Stimulated activated effector memory CD8-positive, alpha-beta T cell treated with anti-CD3 and anti-CD28 coated beads, Interleukin-12 subunit alpha, Interleukin-12 subunit beta, amount 100 ng/mL, for 72 hours (primary cell): ENCODE measurements around the gene AMPD3.

Source experiments
- ATAC-seq: fragments of 150-1000 bp; cut with Tn5 transposase; 2 replicates; pipeline ENCODE4 v1.10.0; 2021
- DNase-seq, 2 donors: peaks; one replicate each; pipeline ENCODE4 v3.0.0; 2021 to 2022; ENCODE audit warnings: low spot score in 2 of 2
- H3K27ac Mint-ChIP-seq: one replicate; pipeline ENCODE4 v1.8.0; 2022; ENCODE audit warnings: mild to moderate bottlenecking, mixed read lengths
- H3K36me3 Mint-ChIP-seq: one replicate; pipeline ENCODE4 v1.8.0; 2022; ENCODE audit warnings: mild to moderate bottlenecking, mixed read lengths
- H3K4me1 Mint-ChIP-seq: one replicate; pipeline ENCODE4 v1.8.0; 2022; ENCODE audit warnings: mixed read lengths
- H3K4me3 Mint-ChIP-seq: one replicate; pipeline ENCODE4 v1.8.0; 2022; ENCODE audit warnings: mild to moderate bottlenecking, mixed read lengths
- H3K9me3 Mint-ChIP-seq: one replicate; pipeline ENCODE4 v1.8.0; 2022; ENCODE audit warnings: mixed read lengths

Gene AMPD3

DNA sequence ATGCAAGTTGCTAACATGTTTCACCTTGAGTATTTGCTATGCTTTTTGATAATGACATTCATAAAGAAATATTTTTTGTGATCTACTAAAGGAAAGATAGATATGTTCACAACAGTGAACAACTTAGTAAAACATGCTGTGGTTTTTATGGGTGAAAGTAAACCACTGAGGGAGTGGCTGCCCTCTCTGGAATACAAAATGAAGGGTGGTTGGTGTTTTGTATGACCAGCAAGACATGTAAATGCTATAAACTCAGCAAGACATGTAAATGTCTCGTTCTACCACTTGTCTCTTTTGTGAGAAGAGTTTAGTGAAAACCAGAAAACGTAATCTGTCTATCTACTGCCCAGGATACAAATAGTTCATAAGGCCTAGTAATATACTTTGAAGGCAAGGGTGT lies 7.6 kb upstream of the AMPD3 start:
- DNase-seq (no peak), ATAC-seq (no peak)
- H3K9me3 Mint-ChIP-seq = no peaks in the 10 kb centered on the region
- peaks cover 9% of the 10 kb centered on the region for H3K36me3 Mint-ChIP-seq
- H3K4me1 Mint-ChIP-seq = peaks cover 26% of the 10 kb centered on the region
- no peak overlapping the region for H3K27ac Mint-ChIP-seq
- no peak overlapping the region for H3K4me3 Mint-ChIP-seq

- H3K4me1 Mint-ChIP-seq = peaks cover 53% of the 10 kb centered on the region
- H3K4me3 Mint-ChIP-seq = peak overlapping the region; percentile 84
- peak; percentile 48 to 77 for DNase-seq
- peaks cover 9% of the 10 kb centered on the region for H3K36me3 Mint-ChIP-seq
- ATAC-seq = peak; percentile 73
- H3K9me3 Mint-ChIP-seq = no peaks in the 10 kb centered on the region
- peak overlapping the region; percentile 95 for H3K27ac Mint-ChIP-seq
Measured at GRCh38 chr11:10450462-10451425, 4.3 kb upstream of the AMPD3 start.

DNA sequence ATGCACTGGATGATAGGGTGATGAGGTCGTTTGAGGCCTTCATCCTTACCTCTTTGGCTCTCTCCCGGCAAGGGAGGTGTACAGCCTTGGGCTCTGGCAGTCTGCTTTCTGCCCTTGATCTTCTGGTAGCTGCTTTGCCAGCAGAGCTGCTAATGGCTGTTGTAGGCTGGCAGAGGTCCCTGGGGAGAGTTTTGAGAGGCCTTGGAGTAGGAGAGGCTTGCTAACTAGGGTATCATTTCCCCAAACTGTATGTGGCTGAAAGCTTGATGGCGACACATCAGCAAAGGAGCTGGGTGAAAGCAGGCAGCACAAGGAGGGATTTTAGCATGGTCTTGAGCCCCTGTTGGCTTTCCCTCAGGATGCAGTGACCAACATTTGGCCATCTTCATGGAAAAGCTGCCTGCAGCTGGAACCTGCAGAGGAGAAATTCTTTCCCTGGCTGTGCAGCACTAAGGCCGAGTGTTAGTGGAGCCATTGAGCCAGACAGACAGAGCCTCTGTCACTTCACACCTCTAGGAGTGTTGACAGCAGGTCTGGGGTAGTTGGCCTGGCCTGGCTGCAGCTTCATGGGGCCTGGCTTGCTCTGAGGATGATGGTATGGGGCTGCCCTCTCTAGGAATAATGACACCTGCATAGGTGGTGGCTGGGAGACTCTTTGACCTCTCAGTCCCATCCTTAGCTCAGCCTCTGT lies 3.5 kb upstream of the AMPD3 start:
- Mint-ChIP-seq H3K4me3 (peak overlapping the region; percentile 84), H3K36me3 (peaks cover 17% of the 10 kb centered on the region), H3K9me3 (no peaks in the 10 kb centered on the region), H3K27ac (peak overlapping the region; percentile 88), H3K4me1 (peaks cover 62% of the 10 kb centered on the region)
- no peak for DNase-seq
- ATAC-seq = no peak

- peak overlapping the region; percentile 88 for H3K27ac Mint-ChIP-seq
- no peaks in the 10 kb centered on the region for H3K9me3 Mint-ChIP-seq
- H3K4me3 Mint-ChIP-seq = peak overlapping the region; percentile 84
- DNase-seq (no peak), ATAC-seq (no peak)
- H3K36me3 Mint-ChIP-seq = peaks cover 24% of the 10 kb centered on the region
- peaks cover 69% of the 10 kb centered on the region for H3K4me1 Mint-ChIP-seq
Measured at GRCh38 chr11:10452211-10452767, 2.8 kb upstream of the AMPD3 start.

- Mint-ChIP-seq H3K4me3 (no peak overlapping the region), H3K4me1 (peaks cover 74% of the 10 kb centered on the region), H3K27ac (no peak overlapping the region), H3K9me3 (no peaks in the 10 kb centered on the region), H3K36me3 (peaks cover 30% of the 10 kb centered on the region)
- no peak for DNase-seq
- no peak for ATAC-seq
Measured at GRCh38 chr11:10453261-10453660, 1.8 kb upstream of the AMPD3 start.

DNA sequence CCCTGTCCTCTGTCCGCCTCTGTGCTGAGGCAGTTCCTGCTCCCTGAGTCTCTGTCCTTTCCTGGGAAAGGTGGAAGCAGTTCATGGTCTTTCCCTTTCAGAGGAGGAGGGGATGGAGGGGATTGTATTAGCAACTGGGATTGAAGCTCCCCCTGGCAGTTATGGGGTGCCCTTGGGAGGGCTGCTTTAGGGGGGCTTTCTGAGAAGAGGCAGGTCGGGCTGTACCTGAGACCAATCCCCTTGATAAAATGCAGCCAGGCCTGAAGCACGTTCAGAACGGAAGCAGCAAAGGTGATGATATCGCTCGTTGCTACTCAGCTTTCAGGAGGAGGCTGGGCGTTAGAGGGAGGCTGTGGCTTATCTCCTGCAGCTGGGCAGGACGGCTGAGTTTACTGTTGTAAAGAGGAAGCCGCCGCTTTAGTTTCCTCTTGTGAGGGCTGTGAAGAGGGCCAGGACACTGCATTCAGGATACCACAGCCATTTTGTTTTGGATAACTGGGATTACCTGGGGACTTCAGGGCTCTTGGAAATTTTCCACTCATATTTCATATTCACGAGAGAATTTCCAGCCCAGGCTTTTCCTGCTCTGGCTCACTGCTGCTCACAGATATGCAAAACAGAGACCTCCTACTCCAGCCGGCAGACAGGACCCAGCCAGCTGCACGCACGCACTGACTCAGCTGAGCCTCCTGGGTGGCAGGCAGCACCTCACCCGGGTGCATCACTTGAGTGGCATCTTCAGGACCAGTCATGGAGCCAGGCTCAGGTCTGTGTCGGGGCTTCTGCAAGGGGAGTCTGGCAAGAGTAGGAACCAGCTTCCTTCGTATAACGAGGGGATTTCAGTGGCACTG lies 798 bp downstream of the AMPD3 start:
- Mint-ChIP-seq H3K9me3 (no peaks in the 10 kb centered on the region), H3K27ac (peak overlapping the region; percentile 97), H3K4me3 (peak overlapping the region; percentile 84), H3K36me3 (peaks cover 41% of the 10 kb centered on the region), H3K4me1 (peaks cover 82% of the 10 kb centered on the region)
- ATAC-seq (peak; percentile 87), DNase-seq (peak; percentile 58 to 79)

GRCh38 chr11:10456519-10456918 lies 1.5 kb downstream of the AMPD3 start:
- peaks cover 47% of the 10 kb centered on the region for H3K36me3 Mint-ChIP-seq
- peak overlapping the region; percentile 84 for H3K4me3 Mint-ChIP-seq
- ATAC-seq = no peak
- peak overlapping the region; percentile 97 for H3K27ac Mint-ChIP-seq
- no peaks in the 10 kb centered on the region for H3K9me3 Mint-ChIP-seq
- DNase-seq = peak in 1 of 2 donors; percentile 50
- H3K4me1 Mint-ChIP-seq = peaks cover 78% of the 10 kb centered on the region

GRCh38 chr11:10457901-10458300 lies 2.8 kb downstream of the AMPD3 start:
- ATAC-seq = no peak
- H3K4me3 Mint-ChIP-seq = peak overlapping the region; percentile 84
- peaks cover 61% of the 10 kb centered on the region for H3K36me3 Mint-ChIP-seq
- H3K27ac Mint-ChIP-seq = peak overlapping the region; percentile 97
- H3K9me3 Mint-ChIP-seq = no peaks in the 10 kb centered on the region
- H3K4me1 Mint-ChIP-seq = peaks cover 74% of the 10 kb centered on the region
- no peak for DNase-seq

DNA sequence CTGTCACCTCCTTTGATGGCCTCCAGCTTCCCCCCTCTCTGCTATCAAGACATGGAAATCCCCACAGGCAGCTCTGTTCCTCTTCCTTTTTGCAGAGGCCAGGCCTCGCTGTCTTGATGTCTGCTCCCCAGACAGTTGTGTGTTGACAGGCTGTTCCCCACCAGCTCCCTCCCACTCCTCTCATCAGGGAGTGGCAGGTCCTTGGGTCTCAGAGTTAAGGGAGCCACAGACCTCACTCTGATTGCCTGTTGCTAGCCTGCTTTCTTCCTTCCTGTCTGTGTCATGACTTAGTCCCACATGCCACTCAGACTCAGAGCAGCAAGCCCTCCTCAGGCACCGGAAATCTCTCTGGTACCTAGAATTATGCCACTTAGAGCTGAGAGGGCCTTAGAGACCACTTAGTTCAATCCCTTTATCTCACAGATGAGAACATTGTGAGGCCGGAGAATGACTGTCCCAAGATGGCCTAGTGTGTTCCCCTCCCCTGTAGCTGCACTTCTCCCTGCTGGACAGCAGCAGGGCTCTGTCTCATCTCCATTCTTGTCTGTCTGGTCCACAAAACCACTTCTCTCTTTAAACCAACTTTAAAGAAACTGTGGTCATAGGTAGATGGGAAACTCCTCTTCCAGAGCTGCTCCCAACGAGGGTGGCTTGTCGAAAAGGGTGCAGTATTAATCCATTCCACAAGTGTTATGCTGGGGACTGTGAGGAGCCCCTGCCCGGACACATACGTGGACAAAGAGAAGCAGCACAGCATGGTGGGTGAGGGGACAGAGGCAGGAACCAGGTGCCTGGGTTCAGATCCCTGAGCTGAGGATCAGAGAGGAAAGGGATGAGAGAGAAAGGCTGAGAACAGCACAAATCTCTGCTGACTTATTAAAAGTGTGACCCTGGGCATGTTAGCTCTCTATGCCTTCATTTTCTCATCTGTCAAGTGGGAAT lies 4.2 kb downstream of the AMPD3 start:
- ATAC-seq = peak; percentile 78
- Mint-ChIP-seq H3K9me3 (no peaks in the 10 kb centered on the region), H3K4me1 (peaks cover 65% of the 10 kb centered on the region), H3K27ac (peak overlapping the region; percentile 97), H3K36me3 (peaks cover 72% of the 10 kb centered on the region), H3K4me3 (peak overlapping the region; percentile 84)
- peak; percentile 25 to 80 for DNase-seq

DNA sequence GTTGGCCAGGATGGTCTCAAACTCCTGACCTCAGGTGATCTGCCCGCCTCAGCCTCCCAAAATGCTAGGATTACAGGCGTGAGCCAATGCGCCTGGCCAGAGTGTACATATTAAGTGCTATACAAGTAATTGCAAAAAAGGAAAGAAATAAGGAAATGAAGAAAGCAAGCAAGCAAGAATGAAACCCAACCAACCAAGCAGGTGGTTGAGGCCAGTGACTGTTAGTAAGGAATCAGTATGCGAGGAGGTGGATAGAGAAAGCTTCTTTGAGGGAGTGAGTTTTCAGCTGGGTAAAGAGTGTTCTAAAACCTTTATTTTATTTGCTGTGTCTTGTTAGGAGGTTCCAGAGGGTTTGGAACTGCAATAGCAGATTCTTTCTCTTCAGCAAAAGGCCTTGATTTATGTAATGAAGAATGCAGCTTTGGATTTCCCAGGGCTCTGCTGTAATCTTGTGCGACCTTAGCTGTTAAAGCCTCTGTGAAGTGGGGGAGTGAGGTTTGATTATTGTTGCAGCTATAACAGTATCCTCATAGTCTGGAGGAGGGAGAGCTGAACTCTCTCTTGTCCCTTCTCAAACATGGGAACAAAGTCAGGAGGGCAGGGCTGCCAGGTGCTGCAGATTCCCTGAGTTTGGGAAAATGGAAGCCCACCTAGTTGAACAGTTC lies 5.7 kb downstream of the AMPD3 start:
- Mint-ChIP-seq H3K27ac (peak overlapping the region; percentile 97), H3K4me3 (no peak overlapping the region), H3K9me3 (no peaks in the 10 kb centered on the region), H3K4me1 (peaks cover 63% of the 10 kb centered on the region), H3K36me3 (peaks cover 86% of the 10 kb centered on the region)
- DNase-seq (no peak), ATAC-seq (no peak)

DNA sequence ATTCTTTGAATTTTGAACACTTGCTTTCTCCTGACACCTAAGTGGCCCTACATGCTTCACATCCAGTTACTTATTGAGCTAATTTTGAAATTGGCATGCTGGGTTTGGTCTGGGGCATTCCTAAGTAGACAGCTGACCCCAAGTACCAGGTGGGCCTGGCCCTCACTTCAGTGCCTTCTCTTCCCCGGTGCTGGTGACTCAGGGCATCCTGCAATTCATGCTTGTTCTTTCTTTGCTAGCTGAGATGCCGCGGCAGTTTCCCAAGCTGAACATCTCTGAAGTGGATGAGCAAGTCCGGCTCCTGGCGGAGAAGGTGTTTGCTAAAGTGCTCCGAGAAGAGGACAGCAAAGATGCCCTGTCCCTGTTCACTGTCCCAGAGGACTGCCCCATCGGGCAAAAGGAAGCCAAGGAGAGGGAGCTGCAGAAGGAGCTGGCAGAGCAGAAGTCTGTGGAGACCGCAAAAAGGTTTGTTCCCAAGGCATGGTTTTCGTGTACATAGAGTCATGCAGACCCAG lies 6.3 kb downstream of the AMPD3 start:
- DNase-seq (no peak), ATAC-seq (no peak)
- H3K27ac Mint-ChIP-seq = no peak overlapping the region
- H3K9me3 Mint-ChIP-seq = no peaks in the 10 kb centered on the region
- peaks cover 86% of the 10 kb centered on the region for H3K36me3 Mint-ChIP-seq
- H3K4me3 Mint-ChIP-seq = no peak overlapping the region
- peaks cover 63% of the 10 kb centered on the region for H3K4me1 Mint-ChIP-seq

- H3K4me3 Mint-ChIP-seq = no peak overlapping the region
- H3K9me3 Mint-ChIP-seq = peaks cover 3% of the 10 kb centered on the region
- ATAC-seq (no peak), DNase-seq (no peak)
- H3K4me1 Mint-ChIP-seq = peaks cover 55% of the 10 kb centered on the region
- peaks cover 85% of the 10 kb centered on the region for H3K36me3 Mint-ChIP-seq
- no peak overlapping the region for H3K27ac Mint-ChIP-seq
Measured at GRCh38 chr11:10462746-10463300, 7.8 kb downstream of the AMPD3 start.

GRCh38 chr11:10473371-10473770 lies 18.3 kb downstream of the AMPD3 start:
- ATAC-seq (no peak), DNase-seq (no peak)
- Mint-ChIP-seq H3K4me1 (peaks cover 52% of the 10 kb centered on the region), H3K9me3 (no peaks in the 10 kb centered on the region), H3K4me3 (no peak overlapping the region), H3K27ac (peak overlapping the region; percentile 21), H3K36me3 (peaks cover 32% of the 10 kb centered on the region)
